DND-41 (cell line): Measurements from ENCODE around the gene TIMM44.

Source experiments
- CTCF ChIP-seq: IDR thresholded peaks from 2 replicates; pipeline ENCODE4 v1.5.1; 2012; ENCODE audit warnings: borderline replicate concordance, low read length, moderate library complexity, mild to moderate bottlenecking; ENCODE audit not compliant: poor library complexity, severe bottlenecking; ENCODE audit errors: extremely low read depth
- EZH2 ChIP-seq: IDR thresholded peaks from 3 replicates; pipeline ENCODE4 v1.6.1; 2012; ENCODE audit warnings: borderline replicate concordance, low read depth, mild to moderate bottlenecking, moderate library complexity, low read length, inconsistent platforms; ENCODE audit not compliant: severe bottlenecking

GRCh38 chr19:7902796-7903243, 40.6 kb downstream of the TIMM44 start:
- no peak for TF ChIP-seq EZH2
- TF ChIP-seq CTCF, result no peak
